SK-N-SH (cell line): ENCODE results near the gene PTPN14. TPM values are rescaled to one million over a fixed set of nuclear protein-coding genes. Genes with fewer than 3 reads are reported as not detected.
A peak's percentile ranks its signal among the peaks of the same experiment; 100 is the strongest.

Experiments
- CTCF ChIA-PET: fragments of 300-600, 350-600 bp; formaldehyde crosslinking; extraction: SDS; loops from one replicate; lab custom pipeline; 2021; lab: Yijun Ruan, JAX
- POLR2A ChIA-PET: fragments of 350-600 bp; sonication (Branson Sonifier 250); formaldehyde crosslinking; extraction: SDS; loops from one replicate; lab custom pipeline; 2020; ENCODE audit warnings: antibody characterized with exemption, inconsistent platforms; lab: Yijun Ruan, JAX
- DNase-seq: peaks from one replicate; pipeline ENCODE4 v3.0.0; 2012
- H2AFZ ChIP-seq: fragments of 200-600 bp; sonication (generic); 2 replicates; pipeline ENCODE4 v1.8.1; 2016; ENCODE audit warnings: antibody characterized with exemption, mild to moderate bottlenecking, low read depth
- H3F3A ChIP-seq: fragments of 200-600 bp; sonication (generic); replicated peaks from 2 replicates; pipeline ENCODE3; 2016; ENCODE audit warnings: antibody characterized with exemption, mild to moderate bottlenecking; ENCODE audit not compliant: insufficient read depth
- H3K27ac ChIP-seq, 2 experiments: fragments of 200-500 bp in 1 of 2; fragments of 200-600 bp in 1 of 2; sonication (Bioruptor generic) in 1 of 2; sonication (generic), shearing (Covaris generic) in 1 of 2; 2 replicates each; pipeline versions ENCODE4 v1.5.1 to v1.6.1; 2014 to 2016; ENCODE audit warnings: low read depth in 2 of 2, inconsistent platforms in 1 of 2, low read length in 1 of 2, mild to moderate bottlenecking in 1 of 2, mixed read lengths in 1 of 2
- H3K27me3 ChIP-seq: fragments of 200-600 bp; sonication (generic), shearing (Covaris generic); 2 replicates; pipeline ENCODE4 v1.6.1; 2016; ENCODE audit warnings: mixed run types; ENCODE audit not compliant: insufficient read depth
- H3K36me3 ChIP-seq, 2 experiments: fragments of 200-500 bp in 1 of 2; fragments of 200-600 bp in 1 of 2; sonication (Bioruptor generic) in 1 of 2; sonication (generic) in 1 of 2; replicated peaks in 1 of 2; 2 replicates each; pipeline versions ENCODE3 to v1.5.1; 2014 to 2016; ENCODE audit warnings: low read length in 1 of 2, mild to moderate bottlenecking in 1 of 2; ENCODE audit not compliant: insufficient read depth in 2 of 2, control insufficient read depth in 1 of 2
- H3K4me1 ChIP-seq, 2 experiments: fragments of 200-500 bp in 1 of 2; fragments of 200-600 bp in 1 of 2; sonication (Bioruptor generic) in 1 of 2; sonication (generic), shearing (Covaris generic) in 1 of 2; 2 replicates each; pipeline versions ENCODE4 v1.5.1 to v1.6.1; 2014 to 2016; ENCODE audit warnings: low read depth in 1 of 2, low read length in 1 of 2, mixed run types in 1 of 2; ENCODE audit not compliant: insufficient read depth in 2 of 2, control insufficient read depth in 1 of 2
- H3K4me2 ChIP-seq: fragments of 200-600 bp; sonication (generic), shearing (Covaris generic); 2 replicates; pipeline ENCODE4 v1.6.1; 2017; ENCODE audit warnings: mixed run types
- H3K4me3 ChIP-seq, 2 experiments: fragments of 200-500 bp in 1 of 2; fragments of 200-600 bp in 1 of 2; sonication (Bioruptor generic) in 1 of 2; sonication (generic), shearing (Covaris generic) in 1 of 2; 2 replicates each; pipeline versions ENCODE4 v1.5.1 to v1.8.1; 2014 to 2016; ENCODE audit warnings: low read depth in 2 of 2, inconsistent platforms in 1 of 2, low read length in 1 of 2, mild to moderate bottlenecking in 1 of 2, mixed read lengths in 1 of 2, moderate library complexity in 1 of 2
- H3K79me2 ChIP-seq: fragments of 200-600 bp; sonication (generic); 2 replicates; pipeline ENCODE4 v1.8.1; 2017; ENCODE audit warnings: mild to moderate bottlenecking; ENCODE audit not compliant: insufficient read depth
- H3K9ac ChIP-seq: fragments of 200-600 bp; sonication (generic); 2 replicates; pipeline ENCODE4 v1.6.1; 2017; ENCODE audit warnings: mixed run types
- H3K9me2 ChIP-seq: fragments of 200-600 bp; sonication (generic); 2 replicates; pipeline ENCODE4 v1.6.1; 2017; ENCODE audit warnings: mixed run types
- H3K9me3 ChIP-seq: fragments of 200-600 bp; sonication (generic); 2 replicates; pipeline ENCODE4 v1.6.1; 2017; ENCODE audit warnings: mixed run types, mild to moderate bottlenecking, moderate library complexity
- H4K20me1 ChIP-seq: fragments of 200-600 bp; sonication (generic); 2 replicates; pipeline ENCODE4 v1.6.1; 2017; ENCODE audit warnings: mild to moderate bottlenecking, mixed run types; ENCODE audit not compliant: insufficient read depth
- CHD2 ChIP-seq: fragments of 150-350 bp; IDR thresholded peaks from 2 replicates; pipeline ENCODE4 v1.6.1; 2018; ENCODE audit warnings: low read length; ENCODE audit not compliant: partially characterized antibody
- FOXM1 ChIP-seq: IDR thresholded peaks from 2 replicates; pipeline ENCODE4 v1.4.0; 2012; ENCODE audit warnings: low read depth, mild to moderate bottlenecking
- GATA2 ChIP-seq: sonication (generic); formaldehyde crosslinking; IDR thresholded peaks from 2 replicates; pipeline ENCODE4 v1.5.0; 2020; ENCODE audit warnings: mild to moderate bottlenecking, missing genetic modification reagents
- IRF3 ChIP-seq: fragments of 150-350 bp; IDR thresholded peaks from 2 replicates; pipeline ENCODE4 v1.6.1; 2016; ENCODE audit warnings: mild to moderate bottlenecking, low read depth, low read length
- JUND ChIP-seq: IDR thresholded peaks from 2 replicates; pipeline ENCODE4 v1.4.0; 2012
- MEF2A ChIP-seq: IDR thresholded peaks from 2 replicates; pipeline ENCODE4 v1.4.0; 2012; ENCODE audit warnings: low read depth, borderline replicate concordance
- NRF1 ChIP-seq: IDR thresholded peaks from 2 replicates; pipeline ENCODE4 v1.6.1; 2012; ENCODE audit warnings: low read depth, mild to moderate bottlenecking, low read length
- PBX3 ChIP-seq: IDR thresholded peaks from 2 replicates; pipeline ENCODE4; 2012
- POLR2AphosphoS5 ChIP-seq: IDR thresholded peaks from 2 replicates; pipeline ENCODE4 v1.6.1; 2012; ENCODE audit warnings: low read depth, low read length
- RAD21 ChIP-seq: IDR thresholded peaks from 2 replicates; pipeline ENCODE4 v1.6.1; 2012; ENCODE audit warnings: mild to moderate bottlenecking, low read length
- REST ChIP-seq: IDR thresholded peaks from 2 replicates; pipeline ENCODE4 v1.6.1; 2012; ENCODE audit warnings: mild to moderate bottlenecking, low read depth, low read length, moderate library complexity
- RXRA ChIP-seq: IDR thresholded peaks from 2 replicates; pipeline ENCODE4 v1.4.0; 2012; ENCODE audit warnings: low read depth, mild to moderate bottlenecking, borderline replicate concordance
- SIN3A ChIP-seq: IDR thresholded peaks from 2 replicates; pipeline ENCODE4 v1.6.1; 2012; ENCODE audit warnings: low read depth, mild to moderate bottlenecking, low read length, moderate library complexity, borderline replicate concordance
- TCF12 ChIP-seq: IDR thresholded peaks from 2 replicates; pipeline ENCODE4 v1.4.0; 2012
- TEAD4 ChIP-seq: IDR thresholded peaks from 2 replicates; pipeline ENCODE4 v1.4.0; 2012; ENCODE audit warnings: mild to moderate bottlenecking, borderline replicate concordance; ENCODE audit not compliant: insufficient read depth
- USF1 ChIP-seq: IDR thresholded peaks from 2 replicates; pipeline ENCODE4 v1.4.0; 2012; ENCODE audit warnings: low read depth, borderline replicate concordance
- USF2 ChIP-seq: fragments of 150-350 bp; IDR thresholded peaks from 2 replicates; pipeline ENCODE4 v1.6.1; 2017; ENCODE audit warnings: antibody characterized with exemption, low read length, low read depth, borderline replicate concordance
- YY1 ChIP-seq: IDR thresholded peaks from 2 replicates; pipeline ENCODE4 v1.4.0; 2012; ENCODE audit warnings: low read depth, mild to moderate bottlenecking
- ZBTB33 ChIP-seq: IDR thresholded peaks from 2 replicates; pipeline ENCODE4 v1.4.0; 2012; ENCODE audit warnings: low read depth, borderline replicate concordance
- WGBS: methylation state at CpG from one replicate; pipeline ENCODE4 v1.1.6; 2017; ENCODE audit warnings: low lambda C conversion rate; 5-methylcytosine and 5-hydroxymethylcytosine counted together
- polyA plus RNA-seq, 3 experiments: library from polyadenylated mRNA; depleted of rRNA; stranded (reverse); fragments of >200 nt; gene quantifications; 2 replicates each; pipeline ENCODE4 v1.2.3, GENCODE V29; 2012

PTPN14 gene
- polyA plus RNA-seq, 1 of the 3 experiments (the other 2 are of a cell fraction), result 12.8 TPM

GRCh38 chr1:214454569-214455396 lies 96.6 kb downstream of the PTPN14 start:
- no peaks in the 10 kb centered on the region for H3K27me3 ChIP-seq
- peaks cover 0 to 16% of the 10 kb centered on the region in 2 experiments for H3K36me3 ChIP-seq
- no peak overlapping the region for H2AFZ ChIP-seq
- peaks cover 12 to 69% of the 10 kb centered on the region in 2 experiments for H3K4me1 ChIP-seq
- H3K27ac ChIP-seq, result peak overlapping the region; percentile 59 to 86; a peak in 3 of 4 replicates
- peaks cover 100% of the 10 kb centered on the region for H3K79me2 ChIP-seq
- 8% methylated on average over 3 of the region's 3 CpGs for WGBS
- ChIA-PET POLR2A (interaction anchor here (0.6 kb wide), 1 partner anchor 10 kb away, joined by 4 read pairs; no protein-coding TSS in a partner anchor), CTCF (interaction anchor here (0.8 to 1.2 kb wide), 2 partner anchors 9 to 66 kb away, joined by 3 read pairs; no protein-coding TSS in a partner anchor)
- no peaks in the 10 kb centered on the region for H3K9me3 ChIP-seq
- no peak for DNase-seq
- peak overlapping the region; percentile 56 for H3K4me2 ChIP-seq
- H3K9me2 ChIP-seq, result no peaks in the 10 kb centered on the region
- peak overlapping the region in 1 of 2 experiments; percentile 4; a peak in 1 of 4 replicates for H3K4me3 ChIP-seq
- H3F3A ChIP-seq, result peaks cover 56% of the 10 kb centered on the region
- H3K9ac ChIP-seq, result peak overlapping the region; percentile 6; the same call in 1 of the 2 replicates
- H4K20me1 ChIP-seq, result no peaks in the 10 kb centered on the region
- no peak for TF ChIP-seq REST
- no peak; the same call in 1 of the 2 replicates for TF ChIP-seq PBX3
- TF ChIP-seq FOXM1, result no peak; the same call in 1 of the 2 replicates
- no peak for TF ChIP-seq IRF3
- peak; percentile 74; the same call in 1 of the 2 replicates for TF ChIP-seq TCF12
- TF ChIP-seq RAD21, result no peak
- no peak for TF ChIP-seq TEAD4
- no peak for TF ChIP-seq CHD2
- TF ChIP-seq RXRA, result no peak
- no peak for TF ChIP-seq USF1
- TF ChIP-seq NRF1, result no peak
- TF ChIP-seq YY1, result no peak
- no peak for TF ChIP-seq ZBTB33
- TF ChIP-seq JUND, result peak; percentile 26; the same call in 1 of the 2 replicates
- 0 out of 2 replicates have a peak, but pooled peaks have one; percentile 59 for TF ChIP-seq SIN3A
- TF ChIP-seq USF2, result no peak
- peak; percentile 32; the same call in 1 of the 2 replicates for TF ChIP-seq POLR2AphosphoS5
- TF ChIP-seq GATA2 (CRISPR knock-in tag), result no peak
- peak; percentile 28; the same call in 1 of the 2 replicates for TF ChIP-seq MEF2A
